Thyroid gland (tissue), 4 donors: ENCODE results near the gene NPAS1. TPM values are rescaled to one million over a fixed set of nuclear protein-coding genes. Genes with fewer than 3 reads are reported as not detected.

ENCODE experiments used
- DNase-seq, 2 donors: peaks; one replicate each; pipeline ENCODE4 v3.0.0-alpha.2; 2019
- H3K27ac ChIP-seq, 3 donors: fragments of 200-600 bp; sonication (generic); 1 replicate in 2 of 3; 2 replicates in 1 of 3; pipeline ENCODE4 v1.5.1; 2016 to 2019; ENCODE audit warnings: mild to moderate bottlenecking in 1 of 3, moderate library complexity in 1 of 3
- H3K27me3 ChIP-seq: fragments of 200-600 bp; sonication (generic); one replicate; pipeline ENCODE4 v1.5.1; 2019
- H3K36me3 ChIP-seq, 2 donors: fragments of 200-600 bp; sonication (generic); one replicate each; pipeline ENCODE4 v1.5.1; 2016 to 2019
- H3K4me1 ChIP-seq, 2 donors: fragments of 200-600 bp; sonication (generic); one replicate each; pipeline ENCODE4 v1.5.1; 2017 to 2019
- H3K4me3 ChIP-seq, 3 donors: fragments of 200-600 bp; sonication (generic); replicated peaks in 1 of 3; 1 replicate in 2 of 3; 2 replicates in 1 of 3; pipeline ENCODE4 v1.5.1; 2016; ENCODE audit warnings: mild to moderate bottlenecking in 1 of 3
- H3K9me3 ChIP-seq: fragments of 200-600 bp; sonication (generic); one replicate; pipeline ENCODE4 v1.5.1; 2017
- POLR2A ChIP-seq, 2 donors: fragments of 450-650 bp; IDR thresholded peaks; one replicate each; pipeline ENCODE4 v1.6.1; 2017; ENCODE audit warnings: antibody characterized with exemption in 2 of 2, mild to moderate bottlenecking in 2 of 2, moderate library complexity in 1 of 2
- WGBS, 2 donors: methylation state at CpG; one replicate each; pipeline ENCODE4 v1.1.5; 2017; 5-methylcytosine and 5-hydroxymethylcytosine counted together
- intact Hi-C: fragments of 100-400 bp; cut with DNase I; formaldehyde crosslinking; loops from one replicate; pipeline ENCODE4 v1.15.1; 2023
- total RNA-seq, 4 donors: library from RNA; depleted of rRNA; stranded (reverse); fragments of >200 nt; gene quantifications; one replicate each; pipeline ENCODE4 v1.2.3, GENCODE V29; 2016
- TF ChIP-seq, protein P1 (sequence below), 6 experiments: fragments of 200-600 bp in 3 of 6; fragments of 450-650 bp in 3 of 6; sonication (generic) in 3 of 6; IDR thresholded peaks; one replicate each; pipeline ENCODE4 v1.5.1; 2016 to 2019; ENCODE audit warnings: antibody characterized with exemption in 6 of 6, mild to moderate bottlenecking in 2 of 6, inconsistent platforms in 1 of 6, moderate library complexity in 1 of 6

NPAS1 gene
- total RNA-seq, 4 donors from 2014 or later: 0.56 to 0.71 TPM; not detected in 2

DNA sequence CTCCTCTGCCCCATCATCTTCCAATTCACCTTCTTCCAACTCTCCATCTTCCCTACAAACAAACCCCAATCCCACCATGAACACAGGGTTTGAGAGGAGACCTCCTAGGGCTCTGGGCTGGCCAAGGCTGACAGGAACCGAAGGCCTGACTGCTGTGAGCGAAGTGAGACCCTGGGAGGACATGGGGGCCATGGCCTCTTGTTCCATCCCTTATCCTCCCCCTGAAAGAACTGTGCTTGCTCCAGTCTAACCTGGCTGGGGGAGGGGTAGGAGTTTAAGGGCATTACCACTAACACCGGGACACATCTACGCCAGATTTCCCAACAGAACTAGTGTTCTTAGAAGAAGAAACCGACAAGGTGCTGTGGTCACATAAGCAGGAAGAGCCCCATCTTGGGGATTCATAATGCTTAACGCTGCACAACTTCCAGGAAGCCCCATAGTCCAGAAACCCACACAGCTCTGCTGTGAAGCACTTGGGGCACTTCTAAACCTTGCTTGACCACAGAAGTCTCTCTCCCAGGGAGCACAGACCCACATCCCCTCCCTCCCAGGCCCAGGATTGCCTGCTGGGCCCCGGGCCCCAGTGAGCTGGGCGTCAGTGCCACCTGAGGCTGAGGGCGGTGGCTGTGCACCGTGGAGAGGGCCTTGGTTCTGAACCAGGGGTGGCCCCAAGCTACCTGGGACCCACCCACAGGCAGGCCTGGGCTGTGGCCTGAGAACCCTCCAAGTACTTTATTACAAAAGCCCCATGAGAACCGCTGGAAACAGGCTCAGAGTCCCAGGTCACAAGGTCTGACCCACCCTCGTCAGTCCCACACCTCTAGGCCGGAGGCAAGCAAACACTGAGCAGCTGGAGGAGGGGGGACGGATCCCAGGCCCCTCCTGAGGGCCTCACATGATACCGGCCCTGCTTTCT is 75.2 kb downstream of the NPAS1 start:
- Histone ChIP-seq H3K4me1 (peaks cover 47 to 72% of the 10 kb centered on the region in 2 donors), H3K9me3 (no peaks in the 10 kb centered on the region), H3K27me3 (no peaks in the 10 kb centered on the region), H3K27ac (peak overlapping the region; percentile 92 to 95 (median 94)), H3K4me3 (no peak overlapping the region), H3K36me3 (peaks cover 7 to 16% of the 10 kb centered on the region in 2 donors)
- 51 to 66% methylated on average over 9 to 15 of the region's 15 CpGs for WGBS, 2 donors
- peak in 1 of 2 donors; percentile 10 for TF ChIP-seq POLR2A (IDR thresholded peaks at IDR 0.05)
- TF ChIP-seq, protein P1, sequence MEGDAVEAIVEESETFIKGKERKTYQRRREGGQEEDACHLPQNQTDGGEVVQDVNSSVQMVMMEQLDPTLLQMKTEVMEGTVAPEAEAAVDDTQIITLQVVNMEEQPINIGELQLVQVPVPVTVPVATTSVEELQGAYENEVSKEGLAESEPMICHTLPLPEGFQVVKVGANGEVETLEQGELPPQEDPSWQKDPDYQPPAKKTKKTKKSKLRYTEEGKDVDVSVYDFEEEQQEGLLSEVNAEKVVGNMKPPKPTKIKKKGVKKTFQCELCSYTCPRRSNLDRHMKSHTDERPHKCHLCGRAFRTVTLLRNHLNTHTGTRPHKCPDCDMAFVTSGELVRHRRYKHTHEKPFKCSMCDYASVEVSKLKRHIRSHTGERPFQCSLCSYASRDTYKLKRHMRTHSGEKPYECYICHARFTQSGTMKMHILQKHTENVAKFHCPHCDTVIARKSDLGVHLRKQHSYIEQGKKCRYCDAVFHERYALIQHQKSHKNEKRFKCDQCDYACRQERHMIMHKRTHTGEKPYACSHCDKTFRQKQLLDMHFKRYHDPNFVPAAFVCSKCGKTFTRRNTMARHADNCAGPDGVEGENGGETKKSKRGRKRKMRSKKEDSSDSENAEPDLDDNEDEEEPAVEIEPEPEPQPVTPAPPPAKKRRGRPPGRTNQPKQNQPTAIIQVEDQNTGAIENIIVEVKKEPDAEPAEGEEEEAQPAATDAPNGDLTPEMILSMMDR (IDR thresholded peaks at IDR 0.05): no peak
- intact Hi-C loops: no loop called here
- DNase-seq: peak; percentile 62 to 72

Other genes with a start within 250 kb of the NPAS1 start
- gene SLC1A5, start 231.2 kb upstream of the NPAS1 start, total RNA-seq: 10 to 100 TPM in 3 of 4 donors, 1 to 10 TPM in 1; 9.3 to 18.5 (median 11.8) TPM
- gene AP2S1, start 169.0 kb upstream of the NPAS1 start, total RNA-seq: 10 to 100 TPM; 29.8 to 98.4 (median 64.1) TPM
- 10 to 100 TPM; 51.2 to 82.9 (median 67.0) TPM for gene ARHGAP35, start 158.8 kb upstream of the NPAS1 start, total RNA-seq
- gene TMEM160, start 28.8 kb downstream of the NPAS1 start, total RNA-seq: 100 to 1,000 TPM in 1 of 4 donors, 10 to 100 TPM in 3; 45.1 to 100 (median 67.2) TPM
- gene ZC3H4, start 93.9 kb downstream of the NPAS1 start, total RNA-seq: 10 to 100 TPM; 19.1 to 36.7 (median 31.3) TPM
- 100 to 1,000 TPM in 3 of 4 donors, 10 to 100 TPM in 1; 79.5 to 119 (median 103) TPM for gene SAE1, start 111.0 kb downstream of the NPAS1 start, total RNA-seq
- 1 to 10 TPM; 2.4 to 7.7 (median 4.9) TPM for gene BBC3, start 211.4 kb downstream of the NPAS1 start, total RNA-seq
- 10 to 100 TPM; 16.1 to 21.9 (median 17.8) TPM for gene CCDC9, start 236.7 kb downstream of the NPAS1 start, total RNA-seq